NCI-H2081 (cell line): ENCODE data around the gene FAM161B.
"Not testable (repeated sequence)": the region's sequence is repeated elsewhere in the genome, so short reads cannot be mapped to it uniquely, and the experiment has no call there.

Experiments used
- DNase-seq, 2 experiments: peaks; one replicate each; lab custom pipeline; 2025; lab: John Stamatoyannopoulos, UW

FAM161B gene, protein sequence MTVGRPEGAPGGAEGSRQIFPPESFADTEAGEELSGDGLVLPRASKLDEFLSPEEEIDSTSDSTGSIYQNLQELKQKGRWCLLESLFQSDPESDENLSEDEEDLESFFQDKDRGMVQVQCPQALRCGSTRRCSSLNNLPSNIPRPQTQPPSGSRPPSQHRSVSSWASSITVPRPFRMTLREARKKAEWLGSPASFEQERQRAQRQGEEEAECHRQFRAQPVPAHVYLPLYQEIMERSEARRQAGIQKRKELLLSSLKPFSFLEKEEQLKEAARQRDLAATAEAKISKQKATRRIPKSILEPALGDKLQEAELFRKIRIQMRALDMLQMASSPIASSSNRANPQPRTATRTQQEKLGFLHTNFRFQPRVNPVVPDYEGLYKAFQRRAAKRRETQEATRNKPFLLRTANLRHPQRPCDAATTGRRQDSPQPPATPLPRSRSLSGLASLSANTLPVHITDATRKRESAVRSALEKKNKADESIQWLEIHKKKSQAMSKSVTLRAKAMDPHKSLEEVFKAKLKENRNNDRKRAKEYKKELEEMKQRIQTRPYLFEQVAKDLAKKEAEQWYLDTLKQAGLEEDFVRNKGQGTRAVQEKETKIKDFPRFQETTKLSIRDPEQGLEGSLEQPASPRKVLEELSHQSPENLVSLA

DNA sequence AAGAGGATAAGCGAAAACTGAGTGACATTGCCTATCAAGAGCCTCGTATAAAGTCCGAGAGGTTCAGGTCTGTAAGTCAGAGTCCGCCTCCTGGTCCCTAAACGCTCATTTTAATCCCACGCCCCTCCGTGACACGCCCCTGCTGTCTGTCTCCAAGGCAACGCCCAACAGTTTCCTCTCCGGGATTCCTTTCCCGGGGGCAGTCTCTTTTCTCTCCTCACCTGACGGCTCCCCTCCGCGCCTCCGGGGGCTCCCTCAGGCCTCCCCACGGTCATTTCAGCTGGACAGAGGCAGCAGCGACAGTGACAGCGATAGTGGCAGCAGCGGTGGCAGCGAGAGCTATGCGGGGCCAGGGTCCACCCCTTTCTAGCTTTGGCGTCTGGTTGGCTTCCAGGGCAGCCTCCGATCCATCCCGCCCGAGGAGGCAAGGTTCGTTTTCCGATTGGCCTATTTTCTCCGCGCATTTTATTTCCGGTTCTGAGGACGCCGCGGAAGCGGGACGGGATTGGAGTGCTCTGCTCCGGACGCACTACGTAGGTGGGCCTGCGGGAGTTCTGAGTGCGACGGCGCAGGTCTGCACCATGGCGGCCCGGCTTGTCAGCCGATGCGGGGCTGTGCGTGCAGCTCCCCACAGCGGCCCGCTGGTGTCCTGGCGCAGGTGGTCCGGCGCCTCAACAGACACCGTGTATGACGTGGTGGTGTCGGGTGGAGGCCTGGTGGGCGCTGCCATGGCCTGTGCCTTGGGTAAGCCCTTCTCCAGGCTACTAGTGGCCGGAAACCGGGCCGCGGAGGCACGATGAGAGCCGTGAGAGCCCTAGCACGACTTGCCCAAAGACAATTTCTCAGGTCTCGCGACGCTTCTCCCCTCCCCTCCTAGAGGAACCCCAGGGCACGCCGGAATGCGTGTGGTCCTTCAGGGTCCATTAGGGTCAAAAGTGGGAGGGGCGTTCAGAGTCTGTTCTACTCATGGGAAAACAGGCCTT is at the start of gene FAM161B, which contains the start of gene COQ6:
Gene FAM161B (minus strand): TSS at position 343 of the 983 bp plus-strand sequence. CDS start 68 bp downstream, at position 275.
Gene COQ6 (plus strand): TSS at position 551 of the 983 bp plus-strand sequence. CDS start 31 bp downstream, at position 582.
- DNase-seq, result peak; percentile 95 to 98

DNA sequence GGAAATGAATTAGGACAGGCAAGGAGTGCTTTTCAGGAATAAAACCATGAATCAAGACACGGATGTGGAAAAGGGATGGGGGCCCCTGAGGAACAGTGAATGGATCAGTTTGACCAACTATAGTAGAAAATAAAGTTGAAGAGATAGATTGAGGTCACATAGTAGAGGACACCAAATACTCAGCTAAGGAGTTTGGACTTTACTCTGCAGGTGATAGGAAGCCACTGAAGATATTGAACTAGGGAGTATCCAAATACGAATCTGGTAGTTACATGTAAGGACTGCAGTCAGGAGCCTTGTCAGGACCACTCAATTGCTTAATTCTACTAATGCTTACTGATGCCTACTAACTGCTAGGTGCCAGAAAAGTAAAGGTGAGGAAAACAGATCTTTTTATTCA is 48.8 kb upstream of the FAM161B start:
- DNase-seq, result no peak

DNA sequence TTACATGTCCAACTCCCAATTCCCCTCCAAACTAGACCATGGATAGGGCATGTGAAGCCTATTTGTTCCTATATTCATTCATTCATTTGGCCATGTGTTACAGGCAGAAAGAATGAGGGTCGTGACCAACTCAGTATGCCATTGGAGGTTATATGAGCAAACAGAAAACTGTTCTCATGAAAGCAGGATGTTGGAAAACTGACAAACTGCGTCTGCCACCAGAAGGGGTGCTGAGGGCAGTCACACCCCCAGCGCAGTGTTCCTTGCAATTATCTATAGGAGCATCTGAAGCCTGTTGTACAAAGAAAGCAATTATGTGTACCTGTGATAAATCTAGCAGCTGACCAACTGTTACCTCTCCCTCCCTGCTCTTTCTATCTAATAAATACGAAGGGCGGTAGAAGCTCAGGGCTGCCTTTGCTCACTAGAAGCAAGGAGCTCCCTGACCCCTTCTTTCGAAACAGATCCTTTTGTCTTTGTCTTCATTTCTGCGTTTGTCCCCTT is 48.1 kb upstream of the FAM161B start:
- peak; percentile 8 to 48 for DNase-seq

DNA sequence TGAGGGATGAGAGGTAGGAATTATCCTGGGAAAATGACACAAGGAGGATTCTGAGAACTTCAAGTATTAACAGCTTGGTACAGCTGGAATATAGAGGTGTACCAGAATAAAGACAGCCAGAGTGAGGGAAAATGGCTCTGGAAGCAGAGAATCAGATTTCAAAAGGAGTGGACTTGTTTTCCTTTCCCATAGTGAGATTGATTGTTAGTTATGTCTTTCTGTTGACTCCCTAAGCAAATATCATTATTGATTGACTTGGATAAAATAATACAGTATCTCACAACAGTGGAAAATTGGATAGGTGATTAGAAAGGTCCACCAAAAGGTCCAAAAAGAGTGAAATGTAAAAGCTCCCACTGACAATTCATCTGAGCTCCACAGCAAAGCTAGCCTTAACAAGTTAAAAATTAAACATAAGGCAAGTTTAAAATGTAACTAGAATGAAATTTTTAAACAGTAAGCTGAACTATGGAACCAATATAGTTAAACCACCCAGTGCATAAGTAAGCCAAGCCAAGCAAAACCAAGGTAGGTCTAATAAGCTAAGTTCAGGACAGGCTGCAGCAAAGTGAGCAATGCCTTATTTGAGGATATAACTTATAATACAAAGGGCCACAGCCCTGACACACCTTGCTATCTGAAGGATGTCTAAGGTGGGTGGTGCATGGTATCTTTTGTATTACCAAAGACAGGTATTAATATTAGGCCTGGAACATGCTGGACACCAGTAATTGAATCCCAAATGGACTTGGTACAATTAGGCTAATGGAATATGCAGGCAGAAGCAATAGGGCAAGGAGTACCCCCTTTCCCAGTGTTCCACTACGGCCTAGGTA is 47.4 kb upstream of the FAM161B start:
- DNase-seq, result no peak

DNA sequence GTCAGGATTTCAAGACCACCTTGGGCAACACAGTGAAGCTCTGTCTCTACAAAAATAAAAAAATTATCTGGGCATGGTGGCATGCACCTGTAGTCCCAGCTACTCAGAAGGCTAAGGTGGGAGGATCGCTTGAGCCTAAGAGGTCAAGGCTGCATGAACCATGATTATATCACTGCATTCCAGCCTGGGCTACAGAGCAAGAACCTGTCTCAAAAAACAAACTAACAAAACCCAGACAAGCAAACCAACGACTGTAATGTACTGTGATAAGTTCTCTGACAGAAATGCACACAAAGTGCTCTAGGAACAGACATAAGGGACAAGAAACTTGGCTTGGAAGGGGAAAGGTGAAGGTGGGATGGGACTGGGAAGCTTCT is 46.8 kb upstream of the FAM161B start:
- DNase-seq, result no peak

DNA sequence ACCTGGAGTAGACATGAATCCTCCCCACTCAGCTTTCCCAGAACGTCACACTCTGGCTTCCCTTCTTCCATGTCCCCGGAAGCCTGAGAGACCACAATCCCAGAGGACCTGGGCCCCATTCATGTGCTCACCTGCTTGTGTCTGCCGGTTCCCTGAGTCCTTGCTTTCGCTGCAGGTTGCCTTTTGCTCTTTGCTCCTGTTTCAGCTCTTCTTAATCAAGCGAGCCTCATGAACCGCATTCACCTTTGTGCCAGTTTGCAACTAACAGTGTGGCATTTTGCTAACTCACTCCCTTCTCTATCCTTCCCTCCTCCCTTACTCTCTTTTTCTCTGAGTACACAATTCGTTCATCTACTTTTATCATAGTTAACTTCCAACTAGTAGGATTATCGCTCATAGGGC is 46.1 kb upstream of the FAM161B start:
- no peak for DNase-seq

DNA sequence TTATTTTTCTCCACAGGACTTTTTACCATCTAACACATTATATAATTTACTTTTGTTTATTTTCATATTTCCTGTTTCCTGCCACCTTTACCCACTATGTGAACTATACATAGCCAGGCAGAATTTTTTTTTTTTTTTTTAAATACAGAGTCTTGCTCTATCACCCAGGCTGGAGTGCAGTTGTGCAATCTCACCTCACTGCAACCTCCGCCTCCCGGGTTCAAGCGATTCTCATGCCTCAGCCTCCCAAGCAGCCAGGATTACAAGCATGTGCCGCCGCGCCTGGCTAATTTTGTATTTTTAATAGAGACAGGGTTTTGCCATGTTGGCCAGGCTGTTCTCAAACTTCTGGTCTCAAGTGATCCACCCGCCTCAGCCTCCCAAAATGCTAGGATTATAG is 45.0 kb upstream of the FAM161B start:
- not testable (repeated sequence) for DNase-seq

DNA sequence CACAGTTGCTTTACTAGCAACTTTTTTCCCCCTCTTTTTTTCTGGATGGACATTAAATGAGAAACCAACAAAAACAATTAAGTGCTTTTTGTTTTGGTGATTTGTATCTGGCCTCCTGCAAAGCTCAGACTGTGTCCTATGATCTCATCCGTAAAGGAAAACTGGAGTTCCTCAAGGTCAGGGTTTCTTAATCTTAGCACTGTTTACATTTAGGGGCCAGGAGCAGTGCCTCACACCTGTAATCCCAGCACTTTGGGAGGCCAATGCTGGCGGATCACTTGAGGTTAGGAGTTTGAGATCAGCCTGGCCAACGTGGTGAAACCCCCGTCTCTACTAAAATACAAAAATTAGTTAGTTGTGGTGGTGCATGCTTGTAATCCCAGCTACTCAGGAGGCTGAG is 41.2 kb upstream of the FAM161B start:
- no peak for DNase-seq

DNA sequence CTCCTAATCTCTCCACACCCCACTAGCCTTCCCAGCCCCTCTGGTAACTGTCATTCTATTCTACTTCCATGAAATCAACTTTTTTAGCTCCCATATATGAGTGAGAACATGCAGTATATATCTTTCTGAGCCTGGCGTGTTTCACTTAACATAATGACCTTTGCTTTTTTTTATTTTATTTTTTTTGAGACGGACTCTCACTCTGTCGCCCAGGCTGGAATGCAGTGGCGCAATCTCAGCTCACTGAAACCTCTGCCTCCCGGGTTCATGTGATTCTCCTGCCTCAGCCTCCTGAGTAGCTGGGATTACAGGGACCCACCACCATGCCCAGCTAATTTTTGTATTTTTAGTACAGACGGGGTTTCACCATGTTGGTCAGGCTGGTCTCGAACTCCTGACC is 38.8 kb upstream of the FAM161B start:
- not testable (repeated sequence) for DNase-seq

DNA sequence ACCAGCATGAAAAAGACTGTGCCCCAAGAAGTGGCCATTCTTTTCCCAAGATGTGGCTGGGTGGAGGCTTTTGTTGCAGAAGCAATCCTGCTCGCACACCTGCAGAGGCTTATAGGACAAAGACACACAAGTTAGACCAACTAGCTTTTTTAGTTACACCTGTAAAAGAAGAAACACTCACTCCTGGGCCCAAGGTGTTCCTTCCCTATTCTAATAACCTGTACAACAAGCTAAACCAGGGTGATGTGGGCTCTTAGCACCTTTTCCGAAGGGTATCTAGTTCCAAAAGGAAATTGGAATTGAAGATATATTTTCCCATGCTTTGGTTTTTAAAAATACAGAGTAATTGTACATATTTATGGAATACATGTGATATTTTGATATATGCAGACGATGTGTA is 38.2 kb upstream of the FAM161B start:
- DNase-seq, result no peak

DNA sequence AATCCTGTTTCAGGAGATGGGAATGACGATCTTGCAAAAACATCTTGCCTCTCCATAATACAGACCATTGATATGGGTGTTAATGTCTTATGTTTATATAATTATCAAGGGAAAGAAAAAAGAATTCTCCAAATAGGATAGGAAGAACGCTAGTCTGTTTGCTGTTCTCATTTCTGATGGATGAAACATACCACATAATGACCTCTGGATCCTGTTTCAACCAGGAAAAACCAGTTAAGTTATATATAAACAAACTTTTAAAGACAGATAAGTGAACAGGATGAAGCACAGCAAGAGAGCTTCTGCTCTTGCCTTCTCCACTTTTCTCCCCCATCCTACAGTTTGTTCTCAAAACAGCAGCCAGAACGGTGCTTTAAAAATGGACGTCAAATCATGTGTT is 28.0 kb upstream of the FAM161B start:
- DNase-seq, result no peak

DNA sequence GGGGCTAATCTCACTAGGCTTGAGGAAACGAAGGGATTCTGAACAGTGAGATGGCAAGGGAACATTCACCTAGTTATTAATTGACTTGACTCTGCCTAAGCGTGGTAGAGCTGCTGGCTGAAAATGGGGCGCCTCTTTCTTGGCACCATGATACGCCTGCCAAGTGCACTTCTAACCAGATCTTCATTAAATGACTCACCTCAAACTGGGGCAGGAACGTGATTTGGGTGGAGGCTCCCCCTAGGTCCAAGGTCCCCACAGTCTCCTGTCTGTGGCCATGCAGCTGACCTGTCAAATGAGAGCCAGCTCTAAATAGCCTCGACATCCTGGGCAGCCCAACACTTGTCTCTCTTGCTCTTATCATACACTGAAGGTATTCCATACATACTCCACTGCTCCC is 26.2 kb upstream of the FAM161B start:
- DNase-seq, result no peak

DNA sequence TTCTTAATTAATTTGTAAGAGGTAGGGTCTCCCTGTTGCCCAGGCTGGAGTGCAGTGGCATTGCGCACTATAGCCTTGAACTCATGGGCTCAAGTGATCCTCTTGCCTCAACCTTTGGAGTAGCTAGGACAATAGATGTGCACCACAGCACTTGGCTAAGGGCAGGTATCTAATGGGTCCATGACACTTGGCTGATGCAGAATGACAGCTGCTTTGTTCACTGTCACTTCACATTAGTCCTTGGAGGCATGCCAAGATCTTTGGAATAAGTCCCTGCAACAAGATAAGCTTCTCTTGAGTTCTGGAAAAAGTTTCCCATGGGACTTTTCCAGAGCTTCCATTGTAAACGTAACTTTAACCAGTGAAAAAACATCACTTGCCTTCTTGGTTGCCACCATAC is 23.6 kb upstream of the FAM161B start:
- DNase-seq, result no peak

DNA sequence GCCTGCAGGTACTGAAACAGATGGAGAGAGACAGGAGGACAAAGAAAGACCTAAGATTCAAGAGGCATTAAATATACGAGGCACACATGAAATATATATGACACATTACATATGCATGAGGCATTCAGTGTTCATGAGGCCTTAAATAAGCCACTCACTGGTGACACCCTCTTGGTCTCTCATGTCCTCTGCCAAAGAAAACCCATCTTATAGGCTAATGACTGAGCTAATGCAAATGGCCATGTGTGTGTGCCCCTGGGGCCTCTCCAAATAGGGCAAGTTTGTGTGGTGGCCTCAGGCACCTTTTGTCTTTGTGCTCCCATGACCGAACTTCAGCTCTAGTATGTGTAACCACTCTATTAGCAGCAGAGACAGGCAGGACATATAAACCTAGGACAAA is 19.0 kb upstream of the FAM161B start:
- no peak for DNase-seq

DNA sequence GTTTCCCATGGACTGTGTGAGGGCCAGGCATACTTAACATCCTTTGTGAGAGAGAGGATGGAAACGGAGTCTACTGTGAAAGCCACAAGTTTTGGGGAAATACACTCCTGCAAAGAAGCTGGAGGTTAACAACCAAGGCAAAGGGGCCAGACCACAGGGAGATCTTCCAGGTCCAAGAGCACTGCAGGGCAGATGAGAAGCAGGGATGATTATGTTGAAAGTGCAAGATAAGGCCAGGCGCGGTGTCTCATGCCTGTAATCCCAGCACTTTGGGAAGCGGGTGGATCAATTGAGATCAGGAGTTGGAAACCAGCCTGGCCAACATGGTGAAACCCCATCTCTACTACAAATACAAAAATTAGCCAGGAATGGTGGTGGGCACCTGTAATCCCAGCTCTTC is 15.3 kb upstream of the FAM161B start:
- no peak for DNase-seq

DNA sequence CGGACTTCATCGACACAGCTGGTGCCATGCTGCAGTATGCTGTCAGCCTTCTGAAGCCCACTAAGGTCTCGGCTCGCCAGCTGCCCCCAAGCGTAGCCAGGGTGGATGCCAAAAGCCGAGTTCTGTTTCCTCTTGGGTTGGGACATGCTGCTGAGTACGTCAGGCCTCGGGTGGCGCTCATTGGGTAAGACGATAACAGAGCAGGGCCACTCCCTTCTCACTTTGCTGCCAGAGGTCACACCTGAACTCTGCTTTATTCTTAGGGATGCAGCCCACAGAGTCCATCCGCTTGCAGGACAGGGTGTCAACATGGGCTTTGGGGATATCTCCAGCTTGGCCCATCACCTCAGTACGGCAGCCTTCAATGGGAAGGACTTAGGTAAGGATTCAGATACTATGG is 11.3 kb upstream of the FAM161B start:
- no peak for DNase-seq

DNA sequence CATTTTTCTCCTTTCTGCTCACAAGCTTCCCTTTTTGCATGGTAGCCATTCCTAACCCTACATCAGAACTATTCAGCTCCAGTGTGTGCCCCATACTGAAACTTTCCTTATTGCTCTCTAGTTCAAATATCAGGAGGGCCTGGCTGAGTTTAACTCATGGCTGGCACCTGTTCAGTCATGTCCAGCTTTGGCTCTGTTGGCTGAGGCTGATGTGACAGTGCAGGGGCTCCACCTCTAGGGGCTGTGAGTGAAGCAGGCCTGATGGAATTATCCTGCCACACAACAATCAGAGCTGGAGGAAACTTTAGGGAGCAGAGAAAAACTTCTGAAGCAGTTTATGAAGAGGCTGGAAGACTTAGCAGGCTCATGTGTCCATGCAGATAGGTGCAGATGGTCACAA is 8.7 kb upstream of the FAM161B start:
- no peak for DNase-seq

DNA sequence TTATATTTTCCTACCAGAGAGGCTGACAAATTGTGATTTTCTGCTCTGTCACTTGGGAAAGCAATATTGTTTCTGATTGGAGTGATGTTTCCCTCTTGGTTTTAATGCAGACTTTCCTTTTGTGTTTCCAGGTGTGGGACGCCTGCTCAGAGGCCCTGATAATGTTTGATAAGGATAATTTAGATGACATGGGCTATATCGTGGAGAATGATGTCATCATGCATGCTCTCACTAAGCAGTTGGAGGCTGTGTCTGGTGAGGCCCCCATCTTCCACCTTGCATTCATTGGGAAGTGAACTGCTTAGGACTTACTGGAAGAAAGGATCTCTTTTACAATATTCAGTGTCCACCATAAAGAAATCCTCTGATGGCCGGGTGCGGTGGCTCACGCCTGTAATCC is 5.8 kb upstream of the FAM161B start:
- no peak for DNase-seq

DNA sequence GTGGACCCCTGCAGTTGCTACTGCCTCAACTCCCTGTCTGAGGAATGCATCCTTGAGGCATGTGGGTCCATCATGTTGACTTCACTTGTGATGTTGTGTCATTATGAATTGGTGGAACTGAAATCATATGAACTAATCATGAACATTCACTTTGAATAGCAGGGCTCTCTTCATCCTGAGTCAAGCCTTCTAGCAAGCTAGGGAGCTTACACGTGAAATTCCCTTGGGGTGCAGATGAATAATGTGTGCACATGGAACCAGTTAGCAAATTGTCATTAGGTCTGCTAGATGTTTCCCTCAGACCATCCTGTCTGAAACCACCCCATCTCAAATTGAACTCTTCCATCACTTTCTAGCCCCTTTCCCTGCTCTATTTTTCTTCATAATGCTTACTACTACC is 3.8 kb upstream of the FAM161B start:
- no peak for DNase-seq

DNA sequence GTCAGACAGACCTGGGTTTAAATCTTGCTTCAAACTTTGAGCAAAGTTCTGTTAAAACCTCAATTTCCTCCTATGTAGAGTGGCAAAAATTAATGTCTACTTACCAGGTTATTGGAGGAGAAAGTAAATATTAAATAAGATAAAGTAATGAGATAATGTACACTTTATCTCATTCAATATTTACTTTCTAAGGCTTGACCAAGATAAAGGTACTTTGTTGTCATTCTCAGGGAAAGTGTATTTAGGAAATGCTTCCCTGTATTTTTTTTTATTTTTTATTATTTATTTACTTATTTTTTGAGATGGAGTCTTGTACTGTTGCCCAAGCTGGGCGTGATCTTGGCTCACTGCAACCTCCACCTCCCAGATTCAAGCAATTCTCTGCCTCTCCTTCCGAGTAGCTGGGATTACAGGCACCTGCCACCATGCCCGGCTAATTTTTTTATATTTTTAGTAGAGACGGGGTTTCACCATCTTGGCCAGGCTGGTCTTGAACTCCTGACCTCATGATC is 4.7 kb downstream of the FAM161B start:
- DNase-seq, result no peak
